ENCODE data around the gene FRMD1.

GRCh38 chr6:168117942-168118341 is 38.9 kb upstream of the FRMD1 start:
- TF ChIP-seq CTCF (conservative IDR thresholded peaks at IDR 0.05; ENCODE audit: low read depth, low read length), result peak; percentile 38; the same call in 1 of the 2 replicates
- TF ChIP-seq EZH2 (IDR thresholded peaks at IDR 0.05; ENCODE audit: low read length, unreplicated experiment), result no peak
- TF ChIP-seq EZH2phosphoT487 (IDR thresholded peaks at IDR 0.05; ENCODE audit: borderline replicate concordance, low read length), result no peak
